PC-3 (cell line): ENCODE measurements around the gene WDR81. TPM values are rescaled to one million over a fixed set of nuclear protein-coding genes. Genes with fewer than 3 reads are reported as not detected.
A peak's percentile ranks its signal among the peaks of the same experiment; 100 is the strongest.

Experiments used
- ATAC-seq: fragments of 200-7000 bp; cut with Tn5 transposase; 2 replicates; pipeline ENCODE4 v1.9.1; 2020; ENCODE audit warnings: mild to moderate bottlenecking, moderate library complexity
- BruUV-seq: library from RNA; stranded (reverse); fragments of 400-500 nt; replicated peaks from 2 replicates; lab custom pipeline; 2021; lab: Mats Ljungman, UMichigan
- CTCF ChIA-PET: fragments of 300-600 bp; sonication (Branson Sonifier 250); formaldehyde crosslinking; loops from one replicate; lab custom pipeline; 2022; ENCODE audit warnings: antibody characterized with exemption; lab: Charles Lee
- POLR2A ChIA-PET: fragments of 300-600 bp; sonication (Branson Sonifier 250); formaldehyde crosslinking; loops from one replicate; lab custom pipeline; 2022; ENCODE audit warnings: antibody characterized with exemption; ENCODE audit not compliant: unreplicated experiment; lab: Charles Lee
- DNase-seq: peaks from one replicate; pipeline ENCODE4 v3.0.0-alpha.2; 2015
- H2AFZ ChIP-seq: fragments of 300-600 bp; sonication (generic); 2 replicates; pipeline ENCODE4 v1.6.0; 2016; ENCODE audit warnings: antibody characterized with exemption, low read length
- H3F3A ChIP-seq: fragments of 300-600 bp; sonication (generic); one replicate; pipeline ENCODE4 v1.6.0; 2017; ENCODE audit warnings: antibody characterized with exemption, low read length, control low read depth, mild to moderate bottlenecking; ENCODE audit not compliant: unreplicated experiment
- H3K27ac ChIP-seq: fragments of 300-600 bp; sonication (generic); 2 replicates; pipeline ENCODE4 v1.5.1; 2016; ENCODE audit warnings: mild to moderate bottlenecking, low read length
- H3K27me3 ChIP-seq: fragments of 300-600 bp; sonication (generic); 2 replicates; pipeline ENCODE4 v1.6.1; 2016; ENCODE audit warnings: low read length, mixed read lengths
- H3K36me3 ChIP-seq: fragments of 300-600 bp; sonication (generic); 2 replicates; pipeline ENCODE4 v1.6.1; 2016; ENCODE audit warnings: low read depth, mixed run types, low read length, mixed read lengths
- H3K4me1 ChIP-seq: fragments of 300-600 bp; sonication (generic); 2 replicates; pipeline ENCODE4 v1.5.1; 2016; ENCODE audit warnings: low read length; ENCODE audit not compliant: insufficient read depth
- H3K4me2 ChIP-seq: fragments of 300-600 bp; sonication (generic); 2 replicates; pipeline ENCODE4 v1.6.0; 2016; ENCODE audit warnings: low read length
- H3K4me3 ChIP-seq: fragments of 300-600 bp; sonication (generic); 2 replicates; pipeline ENCODE4 v1.5.1; 2016; ENCODE audit warnings: mild to moderate bottlenecking, low read length, mixed read lengths
- H3K79me2 ChIP-seq: fragments of 300-600 bp; sonication (generic); 2 replicates; pipeline ENCODE4 v1.6.1; 2017; ENCODE audit warnings: low read length, mixed read lengths
- H3K9ac ChIP-seq: fragments of 300-600 bp; sonication (generic); 2 replicates; pipeline ENCODE4 v1.6.0; 2016; ENCODE audit warnings: mild to moderate bottlenecking, low read length
- H3K9me2 ChIP-seq: fragments of 300-600 bp; sonication (generic); replicated peaks from 2 replicates; pipeline ENCODE4 v1.6.1; 2016; ENCODE audit warnings: mixed run types, low read length, mixed read lengths
- H3K9me3 ChIP-seq: fragments of 300-600 bp; sonication (generic); 2 replicates; pipeline ENCODE4 v1.6.1; 2016; ENCODE audit warnings: low read length, mixed read lengths
- H4K20me1 ChIP-seq: fragments of 300-600 bp; sonication (generic); 2 replicates; pipeline ENCODE4 v1.6.1; 2016; ENCODE audit warnings: low read length, mixed read lengths
- CTCF ChIP-seq: fragments of 300-600 bp; sonication (generic); conservative IDR thresholded peaks from 2 replicates; pipeline ENCODE4 v1.5.1; 2017; ENCODE audit warnings: antibody characterized with exemption, low read depth, mild to moderate bottlenecking, low read length
- EZH2 ChIP-seq: fragments of 300-600 bp; sonication (generic); IDR thresholded peaks from one replicate; pipeline ENCODE4 v1.6.1; 2017; ENCODE audit warnings: antibody characterized with exemption, mild to moderate bottlenecking, low read length; ENCODE audit not compliant: unreplicated experiment
- EZH2phosphoT487 ChIP-seq: fragments of 300-600 bp; sonication (generic); IDR thresholded peaks from 2 replicates; pipeline ENCODE4 v1.6.1; 2018; ENCODE audit warnings: mild to moderate bottlenecking, antibody characterized with exemption, low read length, borderline replicate concordance
- intact Hi-C: fragments of 100-400 bp; cut with micrococcal nuclease; formaldehyde crosslinking; loops from 2 replicates; pipeline ENCODE4 v1.9.0; 2023
- total RNA-seq: library from RNA; depleted of rRNA; stranded (reverse); fragments of >200 nt; gene quantifications from 2 replicates; pipeline ENCODE4 v1.2.3, GENCODE V29; 2014

The WDR81 gene
- total RNA-seq, 1 experiment from 2014 or later: 14.6 TPM

- H3K36me3 ChIP-seq: peaks cover 21% of the 10 kb centered on the region
- peaks cover 46% of the 10 kb centered on the region for H3K79me2 ChIP-seq
- H3K4me1 ChIP-seq: peaks cover 39% of the 10 kb centered on the region
- H3K4me2 ChIP-seq: peak overlapping the region; percentile 100
- peaks cover 13% of the 10 kb centered on the region for H3F3A ChIP-seq
- BruUV-seq: TSS peak; percentile 25
- TF ChIP-seq EZH2 (no peak), EZH2phosphoT487 (no peak), CTCF (no peak)
- ChIA-PET POLR2A (interaction anchor here (0.6 kb wide), 1 partner anchor 21 kb away, joined by 4 read pairs; no protein-coding TSS in a partner anchor), CTCF (no interaction called here)
- no peak overlapping the region for H3K27ac ChIP-seq
- no peak overlapping the region for H3K9ac ChIP-seq
- H3K9me3 ChIP-seq: no peaks in the 10 kb centered on the region
- peaks cover 35% of the 10 kb centered on the region for H4K20me1 ChIP-seq
- ATAC-seq: no peak
- no peak for DNase-seq
- H3K27me3 ChIP-seq: no peaks in the 10 kb centered on the region
- H3K9me2 ChIP-seq: no peaks in the 10 kb centered on the region
- H2AFZ ChIP-seq: no peak overlapping the region
- H3K4me3 ChIP-seq: peak overlapping the region; percentile 81
- intact Hi-C loops: no loop called here
These were observed 11.2 kb upstream of the WDR81 start for GRCh38 chr17:1713160-1713877.

- ChIA-PET CTCF (no interaction called here), POLR2A (no interaction called here)
- intact Hi-C loops: no loop called here
- Histone ChIP-seq H3K9me3 (no peaks in the 10 kb centered on the region), H2AFZ (no peak overlapping the region), H3K36me3 (peaks cover 21% of the 10 kb centered on the region), H3K79me2 (peaks cover 46% of the 10 kb centered on the region), H3K9me2 (no peaks in the 10 kb centered on the region), H3K27ac (peak overlapping the region; percentile 96), H3F3A (peaks cover 13% of the 10 kb centered on the region), H3K9ac (peak overlapping the region; percentile 92), H3K4me1 (peaks cover 39% of the 10 kb centered on the region), H3K27me3 (no peaks in the 10 kb centered on the region), H3K4me3 (peak overlapping the region; percentile 81), H3K4me2 (peak overlapping the region; percentile 100), H4K20me1 (peaks cover 35% of the 10 kb centered on the region)
- BruUV-seq: no TSS peak
- DNase-seq: peak; percentile 56
- no peak for ATAC-seq
- TF ChIP-seq EZH2phosphoT487 (no peak), CTCF (peak; percentile 56)
These were observed 10.6 kb upstream of the WDR81 start for GRCh38 chr17:1713878-1714426.
